ENCODE results near the gene KNCN. TPM values are rescaled to one million over a fixed set of nuclear protein-coding genes. Genes with fewer than 3 reads are reported as not detected.

Gene KNCN
- total RNA-seq, 1 donor from 2014 or later: not detected

DNA sequence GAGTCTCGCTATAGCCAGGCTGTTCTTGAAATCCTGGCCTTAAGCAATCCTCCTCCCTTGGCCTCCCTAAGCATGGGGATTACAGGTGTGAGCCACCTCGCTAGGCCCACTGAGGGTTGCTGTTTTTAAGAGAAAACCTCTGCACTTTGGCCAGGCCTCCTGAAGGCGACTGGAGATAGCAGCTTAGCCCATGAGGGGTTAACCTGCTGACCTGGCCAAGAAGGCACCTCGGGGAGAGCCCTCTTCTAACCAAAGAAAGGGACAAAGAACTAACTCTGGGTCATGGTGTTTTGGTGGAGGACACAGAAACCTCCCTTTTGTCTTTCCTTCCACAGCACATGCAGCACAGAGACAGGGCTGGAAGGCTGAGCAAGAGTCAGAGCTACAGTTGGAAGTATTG lies 17.7 kb upstream of the KNCN start:
- DNase-seq (ENCODE audit: low read depth): no peak

DNA sequence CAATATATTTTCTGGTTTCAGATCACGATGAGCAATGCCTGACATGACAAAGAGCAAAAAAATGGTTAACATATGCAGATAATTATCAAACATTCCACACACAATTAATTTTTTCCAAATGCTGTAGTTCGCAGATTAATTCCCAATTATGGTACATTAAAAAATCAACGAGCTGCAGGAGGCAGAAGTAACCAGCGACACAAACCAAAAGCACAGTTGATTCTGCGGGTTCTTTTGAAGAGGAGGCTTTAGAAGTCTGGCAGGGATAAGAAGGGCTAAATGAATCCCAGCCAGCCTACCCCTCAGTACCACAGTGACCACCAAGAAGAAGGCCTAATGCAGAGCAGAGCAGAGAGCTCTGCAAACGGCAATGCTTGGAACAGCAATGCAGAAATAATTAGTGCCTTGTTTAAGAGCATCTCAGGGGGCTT lies 17.0 kb upstream of the KNCN start:
- DNase-seq (ENCODE audit: low read depth): no peak

DNA sequence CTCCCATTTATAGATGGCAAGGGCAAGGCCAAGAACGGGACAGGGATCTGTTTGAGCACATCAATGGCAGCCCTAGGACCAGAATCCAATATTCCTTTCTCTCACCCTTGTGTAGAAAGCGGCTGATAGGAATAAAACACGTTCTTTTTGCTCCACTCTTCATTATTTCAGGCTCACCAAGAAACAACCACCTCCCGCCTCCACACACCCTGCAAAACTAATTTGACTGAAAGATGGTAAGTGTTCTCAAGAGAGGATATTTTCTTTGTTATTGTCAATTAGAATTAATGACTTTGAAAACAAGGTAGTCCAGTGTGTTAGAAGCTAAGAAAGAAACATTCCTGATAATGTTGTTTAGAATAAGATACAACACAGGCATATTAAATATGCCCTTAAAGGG lies 11.9 kb upstream of the KNCN start:
- no peak for DNase-seq (ENCODE audit: low read depth)

DNA sequence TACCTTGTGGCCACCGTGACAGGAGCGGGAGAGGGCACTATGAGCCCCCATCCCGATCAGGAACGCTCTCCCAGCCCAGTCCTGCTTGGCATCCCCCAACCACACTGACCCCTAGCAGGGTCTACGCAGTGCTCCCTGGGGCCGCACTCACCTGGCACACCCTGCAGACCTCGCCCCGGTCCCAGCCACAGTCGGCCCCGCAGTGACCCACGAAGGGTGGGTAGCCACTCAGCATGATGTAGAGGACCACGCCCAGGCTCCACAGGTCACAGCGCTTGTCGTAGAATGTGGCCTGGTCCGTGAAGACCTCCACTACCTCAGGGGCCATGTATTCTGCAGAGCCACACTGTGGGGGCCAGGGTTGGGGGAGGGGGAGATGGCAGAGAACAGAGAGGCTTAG lies 11.1 kb upstream of the KNCN start:
- DNase-seq (ENCODE audit: low read depth): no peak

DNA sequence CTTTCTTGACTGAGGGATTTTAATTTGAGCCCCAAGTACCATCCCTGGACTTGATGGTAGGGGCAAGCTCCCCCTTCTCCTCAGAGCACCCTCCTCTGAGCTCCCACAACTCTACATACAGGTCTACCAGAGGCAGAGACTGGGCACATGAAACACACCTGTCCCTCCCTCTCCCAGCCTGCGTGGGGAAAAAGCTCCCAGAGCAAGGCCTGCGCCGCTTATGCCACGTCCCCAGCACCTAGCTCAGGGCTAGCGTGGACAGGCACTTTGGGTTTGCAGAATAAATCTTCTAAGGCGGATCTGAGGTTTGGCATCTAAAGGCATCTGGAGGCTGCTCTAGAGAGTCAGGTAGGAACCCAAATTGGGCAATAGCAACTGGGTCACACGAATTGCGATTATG lies 7.5 kb upstream of the KNCN start:
- DNase-seq (ENCODE audit: low read depth): no peak

DNA sequence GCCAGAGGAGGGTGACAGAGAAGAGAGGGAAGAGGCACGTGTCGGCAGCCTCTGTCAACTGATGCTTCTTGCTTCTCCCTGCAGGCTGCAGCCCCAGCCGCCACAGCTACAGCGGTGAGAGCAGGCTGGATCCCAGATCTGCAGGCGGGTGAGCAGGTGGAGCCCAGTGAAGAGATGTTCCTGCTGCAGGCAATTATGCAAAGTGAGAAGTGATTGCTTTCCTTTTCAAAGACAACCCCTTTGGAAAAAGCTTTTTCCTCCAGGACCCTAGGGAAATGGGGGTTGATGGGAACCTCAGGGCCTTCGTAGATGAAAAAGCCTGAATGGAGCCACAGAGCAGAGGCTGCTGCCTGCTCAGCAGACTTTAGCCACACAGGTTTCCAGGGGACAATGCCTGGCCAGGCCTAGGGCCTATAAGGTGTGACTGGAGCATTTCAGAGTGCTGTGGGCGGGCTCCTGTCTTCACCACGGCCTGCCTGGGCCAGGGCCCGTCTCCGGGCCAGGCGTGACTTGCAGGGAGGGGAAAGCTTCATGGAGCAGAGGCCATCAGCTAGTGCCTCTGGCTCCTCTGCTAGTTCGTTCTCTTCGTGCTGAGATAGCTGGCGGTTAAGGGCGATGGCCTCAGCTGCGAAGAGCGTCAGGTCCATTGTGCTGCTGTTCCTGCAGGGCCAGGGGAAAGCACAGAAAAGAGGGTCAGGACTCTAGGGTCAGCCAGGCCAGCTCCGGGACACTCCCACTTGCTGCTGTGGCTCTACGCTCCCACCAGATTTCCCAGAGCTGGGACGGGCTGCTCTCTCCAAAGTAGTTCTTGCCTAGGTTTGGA lies 6.9 kb upstream of the KNCN start:
- no peak for DNase-seq (ENCODE audit: low read depth)

DNA sequence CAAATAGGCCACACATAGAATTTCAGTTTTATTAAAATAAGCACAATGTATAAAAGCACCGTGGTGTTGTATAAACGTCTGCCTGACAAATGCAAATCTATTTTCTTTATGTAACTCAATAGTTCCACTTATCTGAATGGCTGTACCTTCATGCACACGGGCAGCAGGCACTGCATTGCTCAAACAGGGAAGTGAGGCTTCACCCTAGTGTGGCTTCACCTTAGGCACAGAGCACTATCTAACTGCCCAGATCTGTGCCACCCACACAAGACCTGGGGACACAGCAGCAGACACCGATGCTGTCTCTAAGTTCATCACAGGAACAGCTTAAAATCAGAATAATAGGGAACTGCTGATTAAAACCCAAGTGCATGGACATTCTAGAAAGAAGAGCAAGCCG lies 6.0 kb upstream of the KNCN start:
- DNase-seq (ENCODE audit: low read depth): no peak

DNA sequence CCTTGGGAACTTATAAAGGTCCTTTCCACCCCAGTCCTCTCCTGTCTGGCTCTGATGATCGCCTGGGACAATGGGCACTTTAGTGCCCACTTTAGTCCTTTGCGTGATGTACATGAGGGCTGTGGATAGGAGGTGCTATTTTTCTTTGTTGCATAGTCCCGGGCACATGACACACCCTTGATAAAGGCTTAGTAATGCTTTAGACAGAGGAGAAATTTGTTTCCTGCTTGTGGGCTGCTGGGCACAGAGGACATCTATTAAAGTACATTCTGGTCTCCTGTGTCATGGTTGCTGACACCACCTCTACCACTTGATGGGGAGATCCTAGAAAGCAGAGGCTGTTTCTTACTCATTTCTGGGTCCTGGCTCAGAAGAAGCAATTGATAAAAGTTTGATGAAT lies 5.4 kb upstream of the KNCN start:
- peak; percentile 66 for DNase-seq (ENCODE audit: low read depth)

DNA sequence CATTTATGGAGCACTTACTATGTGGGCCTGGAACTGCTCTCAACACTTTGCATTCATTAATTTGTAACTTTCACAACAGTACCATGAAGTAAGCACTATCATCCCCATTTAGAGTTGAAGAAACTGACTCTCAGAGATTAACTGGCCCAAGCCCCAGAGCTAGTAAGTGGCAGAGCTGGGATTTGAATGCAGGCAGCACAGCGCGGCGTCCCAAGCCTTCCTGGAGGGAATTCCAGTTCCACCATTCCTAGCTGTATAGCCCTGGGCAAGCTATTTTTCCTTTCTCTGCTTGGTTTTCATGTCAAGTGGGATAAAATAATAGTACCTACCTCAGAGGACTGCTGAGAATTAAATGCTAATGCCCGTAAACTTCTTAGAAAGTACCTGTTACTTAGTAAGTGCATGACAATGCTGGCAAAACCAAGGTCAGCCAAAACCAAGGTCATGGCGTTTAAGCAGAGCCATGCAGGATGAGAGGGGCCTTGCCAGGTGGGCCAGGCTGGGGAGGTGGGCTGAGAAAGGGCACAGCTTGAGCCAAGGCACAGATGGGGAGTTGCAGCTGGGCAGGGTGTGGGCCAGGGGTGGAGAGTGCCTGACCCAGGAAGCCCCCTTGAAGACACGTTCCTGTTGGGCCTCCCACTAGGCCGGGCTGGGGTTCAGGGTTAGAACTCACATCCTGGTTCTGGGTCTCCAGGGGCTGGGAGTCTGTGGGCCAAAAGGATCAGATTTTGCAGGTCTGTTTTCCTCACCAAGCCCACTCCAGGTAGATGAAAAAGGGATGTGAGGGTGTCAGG lies 4.6 kb upstream of the KNCN start:
- no peak for DNase-seq (ENCODE audit: low read depth)

DNA sequence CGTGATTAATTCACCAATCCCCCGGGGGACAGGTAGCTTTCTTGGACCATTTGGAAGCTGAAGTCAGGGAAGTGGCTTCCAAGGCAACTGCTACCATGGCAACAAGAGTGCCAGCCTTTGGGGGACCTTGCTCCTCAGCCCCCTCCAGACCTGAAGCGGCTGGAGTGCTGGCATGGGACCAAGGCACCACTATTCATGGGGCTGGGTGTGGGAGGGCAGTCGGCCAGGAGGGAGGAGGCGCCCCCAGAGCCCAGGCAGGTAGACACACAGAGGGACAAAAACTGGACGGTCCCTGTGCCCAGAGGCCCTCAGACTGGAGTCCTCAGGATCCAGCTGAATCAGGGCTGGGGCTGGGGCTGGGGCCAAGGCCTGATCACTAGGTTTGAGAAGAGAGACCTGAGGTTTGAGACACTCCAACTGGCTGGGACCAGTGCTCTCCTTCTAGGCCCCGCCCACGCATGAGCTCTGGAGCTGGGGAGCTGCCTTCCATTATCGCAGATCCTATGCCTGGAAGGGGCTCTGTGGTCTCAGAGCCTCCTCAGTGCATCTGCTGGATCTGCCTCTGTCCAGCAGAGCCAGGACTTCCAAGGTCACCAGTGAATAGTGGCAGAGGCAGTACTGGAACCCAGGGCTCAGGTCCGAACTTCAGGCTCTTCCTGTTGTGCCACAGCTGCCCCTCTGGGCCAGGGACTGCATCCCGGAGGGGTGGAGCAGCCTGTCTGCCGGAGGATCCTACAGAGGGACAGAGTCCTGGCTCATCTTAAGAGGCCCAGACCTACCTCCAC lies 3.3 kb upstream of the KNCN start:
- DNase-seq (ENCODE audit: low read depth): no peak

DNA sequence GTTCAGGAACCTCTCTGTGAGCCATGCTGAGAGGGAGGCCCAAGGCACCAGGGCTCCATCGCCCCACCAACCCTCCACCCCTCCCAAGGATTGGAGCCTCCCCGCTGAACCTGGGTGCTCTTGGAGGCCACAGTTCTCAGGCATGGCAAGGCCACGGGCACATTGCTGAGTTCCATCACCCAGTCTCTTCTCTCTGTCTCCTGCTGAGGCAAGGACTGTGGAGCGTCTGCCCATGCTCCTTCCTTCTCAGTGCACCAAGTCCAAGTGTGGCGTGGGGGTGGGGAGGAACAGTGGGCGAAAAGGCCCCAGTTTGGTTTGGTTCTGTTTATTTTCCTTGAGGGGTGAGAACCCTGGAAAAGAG lies 2.8 kb upstream of the KNCN start:
- no peak for DNase-seq (ENCODE audit: low read depth)

DNA sequence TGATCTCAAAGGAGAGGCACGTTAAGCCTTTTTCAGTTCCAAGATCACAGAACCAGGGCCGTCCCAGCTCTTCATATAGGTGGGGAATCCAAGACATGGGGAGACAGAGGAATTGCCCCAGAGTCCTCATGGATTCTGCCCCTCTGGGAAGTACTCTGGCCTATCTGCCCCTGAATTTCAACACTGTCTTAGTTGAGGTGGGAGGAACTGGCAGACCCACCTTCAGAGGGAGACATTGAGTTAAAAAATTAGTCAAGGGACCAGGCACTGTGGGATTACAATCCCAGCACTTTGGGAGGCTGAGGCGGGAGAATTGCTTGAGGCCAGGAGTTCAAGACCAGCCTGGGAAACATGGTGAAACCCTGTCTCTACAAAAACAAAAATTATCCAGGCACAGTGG lies 2.1 kb upstream of the KNCN start:
- no peak for DNase-seq (ENCODE audit: low read depth)

DNA sequence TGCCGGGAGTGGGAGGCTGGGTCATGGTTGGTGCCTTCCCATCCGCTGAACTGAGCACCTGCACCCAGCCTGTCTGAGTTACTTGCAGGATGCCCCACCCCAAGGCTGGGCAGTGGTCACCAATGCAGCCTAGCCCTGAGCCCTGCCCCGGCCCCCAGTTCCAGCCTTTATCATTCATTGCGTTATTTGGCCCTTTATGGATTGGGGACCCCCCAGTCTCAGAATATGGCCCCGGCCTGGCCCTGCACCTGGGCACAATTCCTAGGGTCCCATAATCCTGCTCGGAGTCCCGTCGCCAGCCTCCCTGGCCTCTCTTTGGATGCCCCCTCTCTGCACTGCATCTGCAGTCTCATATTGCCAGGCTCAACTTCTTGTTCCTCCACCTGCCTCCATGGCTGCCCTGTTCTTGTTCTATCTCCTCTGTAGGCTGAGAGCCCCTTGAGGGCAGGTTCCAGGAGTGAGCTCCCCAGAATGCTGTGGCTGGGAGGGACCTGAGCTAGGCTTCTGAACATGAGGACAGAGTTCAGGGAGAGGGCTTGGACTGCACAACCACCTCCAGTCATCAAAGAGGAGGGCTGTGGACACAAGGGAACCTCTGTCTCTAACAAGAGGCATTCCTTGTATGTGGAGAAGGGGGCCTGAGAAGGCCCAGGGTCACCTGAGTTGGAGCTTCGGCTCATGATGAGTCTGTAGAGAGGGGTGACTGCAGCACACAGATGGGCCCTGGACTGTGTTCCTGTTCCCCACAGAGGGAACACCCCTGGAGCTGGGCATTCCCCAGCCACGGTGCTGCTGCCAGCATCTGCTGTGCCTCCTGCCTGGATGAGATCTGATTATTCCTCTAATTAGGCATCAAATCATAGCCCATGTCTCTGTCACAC lies 1.1 kb upstream of the KNCN start:
- no peak for DNase-seq (ENCODE audit: low read depth)

DNA sequence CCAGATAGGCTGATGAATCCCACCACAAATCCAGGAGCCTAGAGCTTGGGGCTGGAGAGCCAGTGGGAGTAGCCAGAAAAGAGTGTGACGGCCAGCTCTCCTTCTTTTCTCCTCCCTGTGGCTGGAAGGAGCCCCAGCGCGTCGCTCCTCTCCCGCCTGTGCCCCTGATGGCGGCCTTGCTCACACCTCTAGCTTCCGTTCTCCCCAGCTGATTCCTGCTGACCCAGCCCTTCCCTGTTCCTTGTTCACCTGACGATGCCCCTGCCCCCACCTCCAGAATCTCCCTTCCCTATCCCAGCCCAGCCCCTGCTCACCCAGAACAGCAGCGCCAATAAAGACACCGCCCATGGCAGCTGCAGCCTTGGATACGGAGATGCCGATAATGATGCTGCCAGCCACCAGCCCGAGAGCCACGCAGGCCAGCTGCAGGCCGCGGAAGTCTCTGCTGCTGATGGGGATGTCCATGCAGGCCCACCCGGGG lies 656 bp downstream of the KNCN start:
- no peak for DNase-seq (ENCODE audit: low read depth)

DNA sequence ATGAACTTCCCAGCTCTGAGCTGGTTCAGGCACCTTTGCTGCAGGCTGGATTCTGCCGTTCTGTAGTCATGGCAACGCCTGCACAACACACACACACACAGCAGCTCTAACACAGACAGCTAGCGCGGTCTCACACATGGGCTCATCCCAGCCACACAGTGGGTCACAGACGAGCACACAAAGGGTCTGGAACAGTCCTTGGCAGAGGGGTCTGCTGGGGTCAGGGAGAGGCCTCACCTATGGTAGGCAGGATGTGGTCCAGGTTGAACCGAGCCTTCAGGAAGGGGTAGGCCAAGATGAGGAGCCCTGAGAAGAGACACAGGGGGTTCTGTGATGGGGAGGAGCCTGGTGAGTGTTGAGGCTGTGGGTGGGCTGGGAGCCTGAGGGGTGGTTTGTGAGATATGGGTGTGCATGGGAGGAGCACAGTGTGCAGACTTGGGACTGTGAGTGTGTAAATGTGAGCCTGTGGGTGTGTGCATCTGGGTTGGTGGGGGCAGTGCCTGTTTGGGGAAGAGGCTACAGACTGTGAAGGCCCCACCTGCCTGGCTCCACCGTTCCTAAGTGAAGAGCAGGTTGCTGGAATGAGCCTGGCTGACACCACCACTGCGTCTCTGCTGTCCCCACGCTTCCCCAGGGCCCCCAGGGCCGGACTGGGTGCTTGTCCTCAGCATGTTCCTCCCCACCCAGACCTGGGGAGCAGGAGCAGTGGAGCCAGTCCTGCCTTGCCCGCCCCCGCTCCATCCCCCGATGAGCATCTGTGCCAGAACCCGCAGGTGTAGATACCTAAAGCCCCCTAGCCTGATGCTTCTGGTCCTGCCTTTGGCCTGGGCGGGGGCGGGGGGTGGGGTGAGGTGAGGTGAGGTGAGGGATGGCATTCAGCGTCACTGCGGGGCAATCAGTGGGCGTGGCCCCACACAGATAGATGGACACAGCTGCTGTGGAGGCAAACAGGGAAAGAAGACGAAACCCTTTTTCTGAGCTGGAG lies 1.5 kb downstream of the KNCN start:
- DNase-seq (ENCODE audit: low read depth): peak; percentile 48

DNA sequence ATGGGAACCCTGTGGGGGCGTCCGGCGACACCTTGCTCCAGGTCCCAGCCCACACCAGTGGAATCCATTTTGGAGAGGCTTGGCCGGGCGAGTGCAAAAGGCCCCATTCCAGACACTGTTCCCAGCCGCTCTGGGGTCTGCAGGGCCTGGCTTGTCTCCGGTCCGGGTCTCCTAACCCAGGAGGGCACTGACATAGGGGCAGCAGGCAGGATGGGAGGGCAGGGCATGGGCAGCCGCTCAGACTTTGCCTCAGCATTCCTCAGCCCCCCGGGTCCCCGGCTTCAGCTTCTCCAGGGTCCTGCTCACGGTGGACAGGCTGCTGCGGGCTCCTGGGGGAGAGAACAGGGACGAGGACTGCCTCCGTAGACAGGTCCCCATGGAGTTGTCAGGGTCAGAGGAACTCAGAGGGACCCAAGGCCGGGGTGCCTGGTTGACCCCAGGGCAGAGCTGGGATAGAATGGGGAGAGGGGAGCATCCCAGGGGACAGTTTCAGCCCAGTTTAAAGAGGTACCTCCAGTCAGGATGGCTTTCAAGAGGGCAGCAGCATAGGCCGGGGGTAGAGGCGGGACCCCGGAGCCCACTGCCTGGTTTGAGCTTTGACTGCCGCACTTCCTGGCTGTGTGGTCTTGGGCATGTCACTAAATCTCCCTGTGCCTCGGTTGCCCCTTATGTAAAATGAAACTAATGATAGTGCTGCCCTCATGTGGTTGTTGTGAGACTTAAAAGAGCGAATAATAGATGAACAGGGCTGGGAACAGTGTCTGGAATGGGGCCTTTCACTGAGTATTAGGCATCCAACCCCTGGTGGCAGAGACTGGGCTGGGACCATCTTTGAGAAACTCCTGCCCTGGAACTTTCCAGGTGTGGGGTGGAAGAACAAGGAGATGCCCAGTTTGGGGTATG lies 3.7 kb downstream of the KNCN start:
- peak; percentile 57 for DNase-seq (ENCODE audit: low read depth)

DNA sequence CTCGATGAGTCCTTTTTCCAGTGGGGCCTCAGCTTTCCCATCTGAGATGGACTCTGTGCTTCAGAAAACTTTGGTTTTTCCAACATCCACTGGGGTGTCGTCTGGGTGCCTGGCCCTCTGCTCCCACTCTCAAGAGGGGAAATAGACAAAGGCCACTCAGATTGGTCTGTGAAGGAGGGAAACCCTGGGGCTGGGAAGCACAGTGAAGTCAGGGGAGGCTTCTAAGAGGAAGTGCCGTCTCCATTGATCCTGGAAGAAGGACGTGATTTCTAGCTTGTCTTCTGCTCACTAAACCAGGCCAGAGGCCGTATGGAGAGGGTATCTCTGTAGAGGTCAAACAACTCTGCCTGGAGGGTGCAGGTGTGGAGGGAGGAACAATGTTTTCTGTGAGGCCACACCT lies 5.2 kb downstream of the KNCN start:
- DNase-seq (ENCODE audit: low read depth): no peak

DNA sequence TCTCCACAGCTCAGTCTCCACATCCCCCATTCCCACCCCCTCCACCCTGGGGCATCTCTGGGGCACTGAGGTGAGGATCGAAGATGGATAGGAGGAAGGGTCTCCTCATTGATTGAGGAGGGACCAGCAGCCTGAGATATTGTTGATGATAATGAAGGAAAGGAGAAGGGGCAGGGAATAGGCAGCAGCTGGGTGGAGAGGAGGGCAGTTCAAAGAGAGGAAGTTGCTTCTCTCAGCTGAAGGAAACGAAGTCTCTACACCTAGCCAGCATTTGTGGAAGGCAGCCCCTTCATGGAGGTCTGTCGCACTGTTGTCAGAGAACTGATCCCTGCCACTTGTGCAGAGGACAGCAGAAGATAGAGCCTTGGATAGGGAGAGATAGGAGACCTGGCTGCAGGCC lies 5.7 kb downstream of the KNCN start:
- DNase-seq (ENCODE audit: low read depth): no peak
